ENCODE data around the gene ATP2A1. TPM values are rescaled to one million over a fixed set of nuclear protein-coding genes. Genes with fewer than 3 reads are reported as not detected.
A peak's percentile ranks its signal among the peaks of the same experiment; 100 is the strongest.

The ATP2A1 gene
- total RNA-seq, 1 donor from 2014 or later, result 1.9 TPM

GRCh38 chr16:28917095-28917494, 38.8 kb downstream of the ATP2A1 start:
- H3K4me3 Mint-ChIP-seq (ENCODE audit: unreplicated experiment), result peak overlapping the region; percentile 6

DNA sequence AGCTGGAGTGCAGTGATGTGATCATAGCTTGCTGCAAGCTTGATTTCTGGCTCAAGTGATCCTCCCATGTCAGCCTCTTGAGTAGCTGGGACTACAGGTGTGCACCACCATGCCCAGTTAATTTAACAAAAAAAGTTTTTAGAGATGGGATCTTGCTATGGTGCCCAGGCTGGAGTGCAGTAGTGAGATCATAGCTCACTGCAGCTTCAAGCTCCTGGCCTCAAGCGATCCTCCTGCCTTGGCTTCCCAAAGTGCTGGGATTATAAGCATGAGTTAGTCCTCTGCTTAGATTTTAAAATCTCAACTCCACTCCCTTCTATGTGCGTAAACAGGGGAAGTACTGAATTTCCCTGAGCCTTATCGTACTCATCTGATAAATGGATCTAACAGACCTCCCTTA, 40.4 kb downstream of the ATP2A1 start:
- Mint-ChIP-seq H3K4me3 (ENCODE audit: unreplicated experiment) (no peak overlapping the region), H3K4me1 (ENCODE audit: unreplicated experiment) (peaks cover 4% of the 10 kb centered on the region), H3K27me3 (ENCODE audit: unreplicated experiment) (peaks cover 5% of the 10 kb centered on the region), H3K9me3 (ENCODE audit: unreplicated experiment) (no peaks in the 10 kb centered on the region), H3K36me3 (ENCODE audit: low read depth, unreplicated experiment) (peaks cover 14% of the 10 kb centered on the region), H3K27ac (ENCODE audit: unreplicated experiment) (no peak overlapping the region)
- no peak for DNase-seq (ENCODE audit: low spot score)
- no peak for TF ChIP-seq CTCF (IDR thresholded peaks at IDR 0.05; ENCODE audit: unreplicated experiment)

More at GRCh38 chr16:28917095-28917494, 38.8 kb downstream of the ATP2A1 start:
- no peak overlapping the region for H3K27ac Mint-ChIP-seq (ENCODE audit: unreplicated experiment)
- H3K4me1 Mint-ChIP-seq (ENCODE audit: unreplicated experiment), result no peaks in the 10 kb centered on the region
- H3K36me3 Mint-ChIP-seq (ENCODE audit: low read depth, unreplicated experiment), result peaks cover 19% of the 10 kb centered on the region
- DNase-seq (ENCODE audit: low spot score), result no peak
- no peak for TF ChIP-seq CTCF (IDR thresholded peaks at IDR 0.05; ENCODE audit: unreplicated experiment)
- peaks cover 2% of the 10 kb centered on the region for H3K27me3 Mint-ChIP-seq (ENCODE audit: unreplicated experiment)
- no peaks in the 10 kb centered on the region for H3K9me3 Mint-ChIP-seq (ENCODE audit: unreplicated experiment)

DNA sequence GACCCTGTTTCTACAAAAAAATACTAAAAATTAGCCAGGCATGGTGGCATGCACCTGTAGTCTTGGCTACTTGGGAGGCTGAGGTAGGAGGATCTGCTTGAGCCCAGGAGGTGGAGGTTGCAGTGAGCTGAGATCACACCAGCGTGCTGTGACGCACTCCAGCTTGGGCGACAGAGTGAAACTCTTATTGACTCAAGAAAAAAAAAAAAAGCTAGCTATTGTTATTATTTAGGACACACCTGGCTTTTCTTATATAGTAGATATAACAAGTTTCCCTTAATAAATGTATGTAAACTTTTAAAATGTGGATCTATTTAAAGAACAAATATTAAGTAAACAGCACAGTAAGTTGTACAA, 44.9 kb downstream of the ATP2A1 start:
- Mint-ChIP-seq H3K4me3 (ENCODE audit: unreplicated experiment) (peak overlapping the region; percentile 89), H3K36me3 (ENCODE audit: low read depth, unreplicated experiment) (peaks cover 4% of the 10 kb centered on the region), H3K4me1 (ENCODE audit: unreplicated experiment) (peaks cover 11% of the 10 kb centered on the region), H3K27ac (ENCODE audit: unreplicated experiment) (peak overlapping the region; percentile 25), H3K27me3 (ENCODE audit: unreplicated experiment) (peaks cover 7% of the 10 kb centered on the region), H3K9me3 (ENCODE audit: unreplicated experiment) (no peaks in the 10 kb centered on the region)
- TF ChIP-seq CTCF (IDR thresholded peaks at IDR 0.05; ENCODE audit: unreplicated experiment), result no peak
- DNase-seq (ENCODE audit: low spot score), result no peak

DNA sequence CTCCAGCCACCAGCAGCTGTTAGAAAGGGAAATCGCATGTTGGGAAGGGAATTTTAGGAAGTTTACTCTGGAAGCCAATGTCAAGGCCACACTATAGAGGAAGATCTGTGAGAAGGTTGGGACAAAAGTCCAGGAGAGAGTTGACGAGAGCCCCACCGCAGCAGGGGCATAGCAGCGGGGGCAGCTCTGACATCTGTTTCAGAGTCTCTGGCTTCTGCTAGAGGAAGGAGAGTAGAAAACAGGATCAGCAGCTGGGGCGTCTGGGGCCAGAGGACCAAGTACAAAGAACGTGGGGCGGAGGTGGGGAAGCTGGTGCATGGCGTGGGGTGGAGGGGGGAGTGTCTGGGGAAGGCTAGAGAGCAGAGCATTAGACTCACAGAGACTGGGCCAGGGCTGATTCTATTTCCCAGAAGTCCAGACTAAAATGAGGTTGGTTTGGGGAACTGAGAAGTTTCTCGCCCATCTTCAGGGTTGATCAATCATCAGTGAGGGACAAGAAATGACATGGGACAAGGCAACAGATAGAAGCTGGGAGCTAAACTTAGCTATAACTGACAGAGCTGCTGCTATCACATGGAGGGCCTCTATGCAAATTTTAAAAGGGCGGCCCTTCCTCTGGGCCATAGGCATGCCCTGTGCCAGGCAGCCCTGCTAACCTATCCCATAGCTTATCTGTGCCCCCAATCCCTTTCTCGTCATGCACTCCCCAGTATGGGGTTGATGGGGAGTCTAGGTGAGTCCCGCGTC, 45.5 kb downstream of the ATP2A1 start:
- no peak for DNase-seq (ENCODE audit: low spot score)
- H3K4me3 Mint-ChIP-seq (ENCODE audit: unreplicated experiment), result peak overlapping the region; percentile 89
- H3K27me3 Mint-ChIP-seq (ENCODE audit: unreplicated experiment), result peaks cover 7% of the 10 kb centered on the region
- peaks cover 4% of the 10 kb centered on the region for H3K36me3 Mint-ChIP-seq (ENCODE audit: low read depth, unreplicated experiment)
- H3K4me1 Mint-ChIP-seq (ENCODE audit: unreplicated experiment), result peaks cover 11% of the 10 kb centered on the region
- TF ChIP-seq CTCF (IDR thresholded peaks at IDR 0.05; ENCODE audit: unreplicated experiment), result no peak
- H3K9me3 Mint-ChIP-seq (ENCODE audit: unreplicated experiment), result no peaks in the 10 kb centered on the region
- H3K27ac Mint-ChIP-seq (ENCODE audit: unreplicated experiment), result peak overlapping the region; percentile 25

GRCh38 chr16:28924399-28924761, 46.1 kb downstream of the ATP2A1 start:
- no peak overlapping the region for H3K27ac Mint-ChIP-seq (ENCODE audit: unreplicated experiment)
- H3K36me3 Mint-ChIP-seq (ENCODE audit: low read depth, unreplicated experiment), result peaks cover 4% of the 10 kb centered on the region
- TF ChIP-seq CTCF (IDR thresholded peaks at IDR 0.05; ENCODE audit: unreplicated experiment), result no peak
- H3K4me1 Mint-ChIP-seq (ENCODE audit: unreplicated experiment), result peaks cover 11% of the 10 kb centered on the region
- peaks cover 7% of the 10 kb centered on the region for H3K27me3 Mint-ChIP-seq (ENCODE audit: unreplicated experiment)
- DNase-seq (ENCODE audit: low spot score), result no peak
- peak overlapping the region; percentile 89 for H3K4me3 Mint-ChIP-seq (ENCODE audit: unreplicated experiment)
- H3K9me3 Mint-ChIP-seq (ENCODE audit: unreplicated experiment), result no peaks in the 10 kb centered on the region

All from endothelial cell (in vitro differentiated cells).